Measurements from ENCODE around the gene KAT7.

- TF ChIP-seq TAF1 (IDR thresholded peaks at IDR 0.05; ENCODE audit: low read depth) = no peak
- peak; percentile 93 for TF ChIP-seq CTCF (IDR thresholded peaks at IDR 0.05; ENCODE audit: poor library complexity, severe bottlenecking)
- peak; percentile 80 for TF ChIP-seq RAD21 (conservative IDR thresholded peaks at IDR 0.05)
Measured at GRCh38 chr17:49880291-49881053, 92.0 kb downstream of the KAT7 start.
